Breast epithelium (tissue), 3 donors: ENCODE data around the gene TSEN15.

Source experiments
- CTCF ChIP-seq, 3 donors: fragments of 450-650 bp; IDR thresholded peaks; one replicate each; pipeline ENCODE4 v1.5.1; 2016 to 2017; ENCODE audit warnings: antibody characterized with exemption in 3 of 3, mild to moderate bottlenecking in 3 of 3, moderate library complexity in 3 of 3
- POLR2A ChIP-seq: fragments of 450-650 bp; IDR thresholded peaks from one replicate; pipeline ENCODE4 v1.6.1; 2016; ENCODE audit warnings: antibody characterized with exemption, mild to moderate bottlenecking, moderate library complexity
- POLR2AphosphoS5 ChIP-seq, 3 donors: sonication (generic); formaldehyde crosslinking; IDR thresholded peaks; one replicate each; pipeline ENCODE4 v1.6.1; 2017; ENCODE audit warnings: antibody characterized with exemption in 3 of 3

DNA sequence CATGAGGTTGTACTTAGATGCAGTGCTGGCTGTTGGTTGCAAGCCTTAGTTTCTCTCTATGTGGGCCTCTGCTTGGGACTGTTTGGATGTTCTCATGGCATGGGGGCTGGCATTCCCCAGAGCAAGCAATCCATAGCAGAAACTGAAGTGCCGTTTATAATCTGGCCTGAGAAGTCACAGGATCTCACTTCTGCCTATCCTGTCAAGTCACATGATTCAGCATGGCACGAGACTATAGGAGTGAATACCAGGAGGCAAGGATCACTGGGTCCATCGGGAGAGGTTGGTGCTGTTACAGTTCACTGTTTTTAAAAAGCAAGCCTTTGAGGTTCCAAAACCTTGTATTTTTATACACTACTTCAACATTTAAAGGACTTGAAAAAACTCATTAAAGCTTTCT, 30.7 kb upstream of the TSEN15 start:
- TF ChIP-seq CTCF (IDR thresholded peaks at IDR 0.05) (no peak), POLR2A (no peak), POLR2AphosphoS5 (IDR thresholded peaks at IDR 0.05) (no peak)
